Activated T-helper 1 cell treated with anti-CD3 and anti-CD28 coated beads, Interleukin-12 subunit alpha, Interleukin-12 subunit beta, Interleukin-2, Interleukin-4 antibody, amounts not matched to agents 30 ng/mL and 10 ng/mL and 1 ng/mL, durations not matched to agents 14 hours and 24 hours and 36 hours (primary cell): ENCODE results near the gene TBC1D5. TPM values are rescaled to one million over a fixed set of nuclear protein-coding genes. Genes with fewer than 3 reads are reported as not detected.
"Not testable (repeated sequence)": the region's sequence is repeated elsewhere in the genome, so short reads cannot be mapped to it uniquely, and the experiment has no call there.

Experiments
- DNase-seq: peaks from one replicate; pipeline ENCODE4 v3.0.0; 2021; ENCODE audit warnings: low spot score
- H3K27ac Mint-ChIP-seq: one replicate; pipeline ENCODE4 v1.8.0; 2021; ENCODE audit warnings: mild to moderate bottlenecking, mixed read lengths
- H3K27me3 Mint-ChIP-seq: one replicate; pipeline ENCODE4 v1.8.0; 2022; ENCODE audit warnings: mild to moderate bottlenecking, moderate library complexity, mixed read lengths; ENCODE audit not compliant: insufficient read depth
- H3K36me3 Mint-ChIP-seq: one replicate; pipeline ENCODE4 v1.8.0; 2021; ENCODE audit warnings: low read depth, mixed read lengths
- H3K4me1 Mint-ChIP-seq: one replicate; pipeline ENCODE4 v1.8.0; 2021; ENCODE audit warnings: low read depth, mixed read lengths
- H3K4me3 Mint-ChIP-seq: one replicate; pipeline ENCODE4 v1.8.0; 2021; ENCODE audit warnings: mild to moderate bottlenecking, moderate library complexity, mixed read lengths
- H3K9me3 Mint-ChIP-seq: one replicate; pipeline ENCODE4 v1.8.0; 2021; ENCODE audit warnings: mixed read lengths
- intact Hi-C: fragments of 100-400 bp; cut with micrococcal nuclease; formaldehyde crosslinking; loops from one replicate; pipeline ENCODE4 v1.15.1; 2024
- total RNA-seq: library from RNA; stranded (reverse); gene quantifications from 2 replicates; pipeline ENCODE4 v1.2.3, GENCODE V29; 2022

Gene TBC1D5
- total RNA-seq, 1 donor from 2014 or later, result 31.4 TPM

- DNase-seq, result no peak
- H3K36me3 Mint-ChIP-seq, result peaks cover 2% of the 10 kb centered on the region
- H3K9me3 Mint-ChIP-seq, result peaks cover 15% of the 10 kb centered on the region
- H3K4me3 Mint-ChIP-seq, result no peak overlapping the region
- intact Hi-C loops, result no loop called here
- no peaks in the 10 kb centered on the region for H3K4me1 Mint-ChIP-seq
- H3K27me3 Mint-ChIP-seq, result no peaks in the 10 kb centered on the region
- no peak overlapping the region for H3K27ac Mint-ChIP-seq
Measured at GRCh38 chr3:17491601-17492000, 250.8 kb downstream of the TBC1D5 start.

- H3K27me3 Mint-ChIP-seq, DNase-seq, H3K4me3 Mint-ChIP-seq, H3K27ac Mint-ChIP-seq, H3K36me3 Mint-ChIP-seq, H3K4me1 Mint-ChIP-seq, intact Hi-C loops: not testable (repeated sequence)
- peaks cover 15% of the 10 kb centered on the region for H3K9me3 Mint-ChIP-seq
Measured at GRCh38 chr3:17491190-17491589, 251.2 kb downstream of the TBC1D5 start.

GRCh38 chr3:17489139-17489538, 253.3 kb downstream of the TBC1D5 start:
- Mint-ChIP-seq H3K27ac (no peak overlapping the region), H3K4me1 (no peaks in the 10 kb centered on the region)
- intact Hi-C loops, result no loop called here

GRCh38 chr3:17481116-17481515, 261.3 kb downstream of the TBC1D5 start:
- Mint-ChIP-seq H3K4me3 (no peak overlapping the region), H3K9me3 (no peaks in the 10 kb centered on the region), H3K27me3 (no peaks in the 10 kb centered on the region), H3K36me3 (no peaks in the 10 kb centered on the region), H3K27ac (no peak overlapping the region), H3K4me1 (no peaks in the 10 kb centered on the region)
- DNase-seq, result no peak
- intact Hi-C loops, result no loop called here

More at GRCh38 chr3:17489139-17489538, 253.3 kb downstream of the TBC1D5 start:
- no peak overlapping the region for H3K4me3 Mint-ChIP-seq
- peaks cover 15% of the 10 kb centered on the region for H3K9me3 Mint-ChIP-seq
- no peak for DNase-seq
- H3K36me3 Mint-ChIP-seq, result peaks cover 2% of the 10 kb centered on the region
- no peaks in the 10 kb centered on the region for H3K27me3 Mint-ChIP-seq

- intact Hi-C loops, result no loop called here
- no peak overlapping the region for H3K27ac Mint-ChIP-seq
Measured at GRCh38 chr3:17479681-17480405, 262.6 kb downstream of the TBC1D5 start.

GRCh38 chr3:17478673-17479072, 263.8 kb downstream of the TBC1D5 start:
- intact Hi-C loops, result no loop called here
- no peak overlapping the region for H3K4me3 Mint-ChIP-seq

More at GRCh38 chr3:17479681-17480405, 262.6 kb downstream of the TBC1D5 start:
- Mint-ChIP-seq H3K4me1 (no peaks in the 10 kb centered on the region), H3K36me3 (no peaks in the 10 kb centered on the region), H3K27me3 (no peaks in the 10 kb centered on the region), H3K9me3 (no peaks in the 10 kb centered on the region), H3K4me3 (no peak overlapping the region)
- no peak for DNase-seq

GRCh38 chr3:17473761-17474160, 268.7 kb downstream of the TBC1D5 start:
- no peak overlapping the region for H3K4me3 Mint-ChIP-seq
- H3K36me3 Mint-ChIP-seq, result no peaks in the 10 kb centered on the region
- no peak overlapping the region for H3K27ac Mint-ChIP-seq
- no peaks in the 10 kb centered on the region for H3K4me1 Mint-ChIP-seq
- DNase-seq, result no peak
- H3K27me3 Mint-ChIP-seq, result no peaks in the 10 kb centered on the region
- H3K9me3 Mint-ChIP-seq, result no peaks in the 10 kb centered on the region
- intact Hi-C loops, result no loop called here

More at GRCh38 chr3:17478673-17479072, 263.8 kb downstream of the TBC1D5 start:
- Mint-ChIP-seq H3K4me1 (no peaks in the 10 kb centered on the region), H3K9me3 (no peaks in the 10 kb centered on the region), H3K36me3 (no peaks in the 10 kb centered on the region), H3K27me3 (no peaks in the 10 kb centered on the region), H3K27ac (no peak overlapping the region)
- no peak for DNase-seq

GRCh38 chr3:17469954-17470353, 272.5 kb downstream of the TBC1D5 start:
- DNase-seq, result no peak
- Mint-ChIP-seq H3K9me3 (no peaks in the 10 kb centered on the region), H3K36me3 (no peaks in the 10 kb centered on the region), H3K27me3 (no peaks in the 10 kb centered on the region), H3K4me3 (no peak overlapping the region), H3K4me1 (no peaks in the 10 kb centered on the region), H3K27ac (no peak overlapping the region)
- intact Hi-C loops, result no loop called here

- no peaks in the 10 kb centered on the region for H3K9me3 Mint-ChIP-seq
- no peak overlapping the region for H3K4me3 Mint-ChIP-seq
- no peak overlapping the region for H3K27ac Mint-ChIP-seq
- H3K4me1 Mint-ChIP-seq, result no peaks in the 10 kb centered on the region
- no peak for DNase-seq
- H3K36me3 Mint-ChIP-seq, result no peaks in the 10 kb centered on the region
- intact Hi-C loops, result no loop called here
- no peaks in the 10 kb centered on the region for H3K27me3 Mint-ChIP-seq
Measured at GRCh38 chr3:17469520-17469919, 272.9 kb downstream of the TBC1D5 start.

- Mint-ChIP-seq H3K27ac (no peak overlapping the region), H3K36me3 (no peaks in the 10 kb centered on the region), H3K4me1 (no peaks in the 10 kb centered on the region), H3K27me3 (no peaks in the 10 kb centered on the region), H3K4me3 (no peak overlapping the region), H3K9me3 (no peaks in the 10 kb centered on the region)
- no peak for DNase-seq
- intact Hi-C loops, result no loop called here
Measured at GRCh38 chr3:17466028-17466427, 276.4 kb downstream of the TBC1D5 start.

- no peak for DNase-seq
- H3K27ac Mint-ChIP-seq, result no peak overlapping the region
- H3K9me3 Mint-ChIP-seq, result no peaks in the 10 kb centered on the region
- H3K4me1 Mint-ChIP-seq, result no peaks in the 10 kb centered on the region
- no peaks in the 10 kb centered on the region for H3K36me3 Mint-ChIP-seq
- intact Hi-C loops, result no loop called here
- no peak overlapping the region for H3K4me3 Mint-ChIP-seq
- no peaks in the 10 kb centered on the region for H3K27me3 Mint-ChIP-seq
Measured at GRCh38 chr3:17459470-17459993, 282.9 kb downstream of the TBC1D5 start.

- Mint-ChIP-seq H3K4me1 (no peaks in the 10 kb centered on the region), H3K27ac (no peak overlapping the region), H3K9me3 (no peaks in the 10 kb centered on the region), H3K36me3 (no peaks in the 10 kb centered on the region), H3K27me3 (no peaks in the 10 kb centered on the region), H3K4me3 (no peak overlapping the region)
- DNase-seq, result no peak
- intact Hi-C loops, result no loop called here
Measured at GRCh38 chr3:17456650-17457049, 285.8 kb downstream of the TBC1D5 start.

- Mint-ChIP-seq H3K27me3 (no peaks in the 10 kb centered on the region), H3K9me3 (no peaks in the 10 kb centered on the region), H3K4me3 (no peak overlapping the region), H3K4me1 (no peaks in the 10 kb centered on the region), H3K36me3 (no peaks in the 10 kb centered on the region), H3K27ac (no peak overlapping the region)
- DNase-seq, result no peak
- intact Hi-C loops, result no loop called here
Measured at GRCh38 chr3:17456046-17456445, 286.4 kb downstream of the TBC1D5 start.
